ENCODE data around the gene HOXC6. TPM values are rescaled to one million over a fixed set of nuclear protein-coding genes. Genes with fewer than 3 reads are reported as not detected.

HOXC6 gene
- total and polyA plus RNA-seq, 9 of the 15 experiments (the other 6 are each of a cell fraction or from before 2014, with no cell fraction given), result 0.06 to 4.0 (median 1.4) TPM

DNA sequence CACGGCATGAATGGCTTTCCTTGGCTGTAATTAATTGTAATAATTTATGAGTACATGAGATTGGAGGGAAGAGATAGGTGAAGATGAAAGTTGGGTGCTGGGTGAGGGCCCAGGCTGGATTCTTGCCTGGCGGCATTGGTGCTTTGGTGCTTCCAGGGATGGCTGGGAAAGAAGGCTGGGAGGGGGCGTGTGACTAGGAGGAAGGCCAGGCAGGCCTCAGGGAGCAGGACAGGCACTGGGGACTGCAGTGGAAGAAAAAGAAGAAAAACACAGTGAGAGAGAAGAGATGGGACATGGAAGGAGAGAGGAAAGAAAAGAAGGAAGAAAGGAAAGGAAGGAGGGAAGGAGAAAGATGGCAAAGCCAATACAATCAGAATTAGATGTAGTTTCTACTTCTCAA, 24.6 kb upstream of the HOXC6 start (continued):
- TF ChIP-seq, protein P1, sequence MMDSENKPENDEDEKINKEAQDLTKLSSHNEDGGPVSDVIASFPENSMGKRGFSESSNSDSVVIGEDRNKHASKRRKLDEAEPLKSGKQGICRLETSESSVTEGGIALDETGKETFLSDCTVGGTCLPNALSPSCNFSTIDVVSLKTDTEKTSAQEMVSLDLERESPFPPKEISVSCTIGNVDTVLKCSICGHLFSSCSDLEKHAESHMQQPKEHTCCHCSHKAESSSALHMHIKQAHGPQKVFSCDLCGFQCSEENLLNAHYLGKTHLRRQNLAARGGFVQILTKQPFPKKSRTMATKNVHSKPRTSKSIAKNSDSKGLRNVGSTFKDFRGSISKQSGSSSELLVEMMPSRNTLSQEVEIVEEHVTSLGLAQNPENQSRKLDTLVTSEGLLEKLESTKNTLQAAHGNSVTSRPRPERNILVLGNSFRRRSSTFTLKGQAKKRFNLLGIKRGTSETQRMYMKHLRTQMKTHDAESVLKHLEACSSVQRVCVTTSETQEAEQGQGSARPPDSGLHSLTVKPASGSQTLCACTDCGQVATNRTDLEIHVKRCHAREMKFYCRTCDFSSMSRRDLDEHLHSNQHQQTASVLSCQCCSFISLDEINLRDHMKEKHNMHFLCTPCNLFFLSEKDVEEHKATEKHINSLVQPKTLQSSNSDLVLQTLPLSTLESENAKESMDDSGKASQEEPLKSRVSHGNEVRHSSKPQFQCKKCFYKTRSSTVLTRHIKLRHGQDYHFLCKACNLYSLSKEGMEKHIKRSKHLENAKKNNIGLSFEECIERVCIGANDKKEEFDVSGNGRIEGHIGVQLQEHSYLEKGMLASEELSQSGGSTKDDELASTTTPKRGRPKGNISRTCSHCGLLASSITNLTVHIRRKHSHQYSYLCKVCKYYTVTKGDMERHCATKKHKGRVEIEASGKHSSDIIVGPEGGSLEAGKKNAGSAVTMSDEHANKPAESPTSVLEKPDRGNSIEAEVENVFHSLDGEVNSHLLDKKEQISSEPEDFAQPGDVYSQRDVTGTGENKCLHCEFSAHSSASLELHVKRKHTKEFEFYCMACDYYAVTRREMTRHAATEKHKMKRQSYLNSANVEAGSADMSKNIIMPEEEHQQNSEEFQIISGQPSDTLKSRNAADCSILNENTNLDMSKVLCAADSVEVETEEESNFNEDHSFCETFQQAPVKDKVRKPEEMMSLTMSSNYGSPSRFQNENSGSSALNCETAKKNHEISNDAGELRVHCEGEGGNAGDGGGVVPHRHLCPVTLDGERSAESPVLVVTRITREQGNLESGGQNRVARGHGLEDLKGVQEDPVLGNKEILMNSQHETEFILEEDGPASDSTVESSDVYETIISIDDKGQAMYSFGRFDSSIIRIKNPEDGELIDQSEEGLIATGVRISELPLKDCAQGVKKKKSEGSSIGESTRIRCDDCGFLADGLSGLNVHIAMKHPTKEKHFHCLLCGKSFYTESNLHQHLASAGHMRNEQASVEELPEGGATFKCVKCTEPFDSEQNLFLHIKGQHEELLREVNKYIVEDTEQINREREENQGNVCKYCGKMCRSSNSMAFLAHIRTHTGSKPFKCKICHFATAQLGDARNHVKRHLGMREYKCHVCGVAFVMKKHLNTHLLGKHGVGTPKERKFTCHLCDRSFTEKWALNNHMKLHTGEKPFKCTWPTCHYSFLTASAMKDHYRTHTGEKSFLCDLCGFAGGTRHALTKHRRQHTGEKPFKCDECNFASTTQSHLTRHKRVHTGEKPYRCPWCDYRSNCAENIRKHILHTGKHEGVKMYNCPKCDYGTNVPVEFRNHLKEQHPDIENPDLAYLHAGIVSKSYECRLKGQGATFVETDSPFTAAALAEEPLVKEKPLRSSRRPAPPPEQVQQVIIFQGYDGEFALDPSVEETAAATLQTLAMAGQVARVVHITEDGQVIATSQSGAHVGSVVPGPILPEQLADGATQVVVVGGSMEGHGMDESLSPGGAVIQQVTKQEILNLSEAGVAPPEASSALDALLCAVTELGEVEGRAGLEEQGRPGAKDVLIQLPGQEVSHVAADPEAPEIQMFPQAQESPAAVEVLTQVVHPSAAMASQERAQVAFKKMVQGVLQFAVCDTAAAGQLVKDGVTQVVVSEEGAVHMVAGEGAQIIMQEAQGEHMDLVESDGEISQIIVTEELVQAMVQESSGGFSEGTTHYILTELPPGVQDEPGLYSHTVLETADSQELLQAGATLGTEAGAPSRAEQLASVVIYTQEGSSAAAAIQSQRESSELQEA (IDR thresholded peaks at IDR 0.05; ENCODE audit: low read depth), result no peak
